RWPE2 (cell line): ENCODE results near the gene MDC1.
A peak's percentile ranks its signal among the peaks of the same experiment; 100 is the strongest.
"Not testable (repeated sequence)": the region's sequence is repeated elsewhere in the genome, so short reads cannot be mapped to it uniquely, and the experiment has no call there.

ENCODE experiments used
- ATAC-seq: fragments of 200-7000 bp; cut with Tn5 transposase; 3 replicates; pipeline ENCODE4 v1.9.1; 2021; ENCODE audit warnings: low read depth
- DNase-seq: peaks from one replicate; pipeline ENCODE4 v3.0.0-alpha.2; 2020; ENCODE audit warnings: low spot score
- H3K27ac ChIP-seq: fragments of 450-650 bp; 2 replicates; pipeline ENCODE4 v1.5.1; 2017; ENCODE audit warnings: mild to moderate bottlenecking; ENCODE audit not compliant: poor library complexity, severe bottlenecking
- H3K27me3 ChIP-seq: fragments of 250-450 bp; sonication (Bioruptor Pico); 2 replicates; pipeline ENCODE4 v1.5.1; 2021; ENCODE audit warnings: mild to moderate bottlenecking, moderate library complexity; ENCODE audit not compliant: insufficient read depth, poor library complexity, severe bottlenecking
- H3K36me3 ChIP-seq: fragments of 250-450 bp; sonication (Bioruptor Pico); 2 replicates; pipeline ENCODE4 v1.5.1; 2020; ENCODE audit warnings: low read depth, mild to moderate bottlenecking, moderate library complexity
- H3K4me1 ChIP-seq: fragments of 250-450 bp; sonication (Bioruptor Pico); 2 replicates; pipeline ENCODE4 v1.5.1; 2021; ENCODE audit warnings: mild to moderate bottlenecking, moderate library complexity; ENCODE audit not compliant: insufficient read depth, poor library complexity, severe bottlenecking
- H3K4me3 ChIP-seq: fragments of 250-450 bp; sonication (Bioruptor Pico); 2 replicates; pipeline ENCODE4 v1.5.1; 2021; ENCODE audit warnings: mild to moderate bottlenecking, moderate library complexity; ENCODE audit not compliant: severe bottlenecking
- H3K9me3 ChIP-seq: fragments of 250-450 bp; sonication (Bioruptor Pico); 2 replicates; pipeline ENCODE4 v1.5.1; 2021; ENCODE audit warnings: mild to moderate bottlenecking, moderate library complexity; ENCODE audit not compliant: severe bottlenecking
- TF ChIP-seq, protein P1 (sequence below): fragments of 450-650 bp; IDR thresholded peaks from one replicate; pipeline ENCODE4 v1.5.1; 2017; ENCODE audit warnings: mild to moderate bottlenecking, moderate library complexity; ENCODE audit not compliant: poor library complexity, severe bottlenecking

The MDC1 gene

GRCh38 chr6:30721198-30722024 lies 4.3 kb upstream of the MDC1 start:
- Histone ChIP-seq H3K36me3 (peaks cover 53% of the 10 kb centered on the region), H3K4me3 (peak overlapping the region; percentile 89), H3K27ac (peak overlapping the region; percentile 96), H3K27me3 (no peaks in the 10 kb centered on the region), H3K9me3 (no peaks in the 10 kb centered on the region), H3K4me1 (peaks cover 21% of the 10 kb centered on the region)
- TF ChIP-seq, protein P1, sequence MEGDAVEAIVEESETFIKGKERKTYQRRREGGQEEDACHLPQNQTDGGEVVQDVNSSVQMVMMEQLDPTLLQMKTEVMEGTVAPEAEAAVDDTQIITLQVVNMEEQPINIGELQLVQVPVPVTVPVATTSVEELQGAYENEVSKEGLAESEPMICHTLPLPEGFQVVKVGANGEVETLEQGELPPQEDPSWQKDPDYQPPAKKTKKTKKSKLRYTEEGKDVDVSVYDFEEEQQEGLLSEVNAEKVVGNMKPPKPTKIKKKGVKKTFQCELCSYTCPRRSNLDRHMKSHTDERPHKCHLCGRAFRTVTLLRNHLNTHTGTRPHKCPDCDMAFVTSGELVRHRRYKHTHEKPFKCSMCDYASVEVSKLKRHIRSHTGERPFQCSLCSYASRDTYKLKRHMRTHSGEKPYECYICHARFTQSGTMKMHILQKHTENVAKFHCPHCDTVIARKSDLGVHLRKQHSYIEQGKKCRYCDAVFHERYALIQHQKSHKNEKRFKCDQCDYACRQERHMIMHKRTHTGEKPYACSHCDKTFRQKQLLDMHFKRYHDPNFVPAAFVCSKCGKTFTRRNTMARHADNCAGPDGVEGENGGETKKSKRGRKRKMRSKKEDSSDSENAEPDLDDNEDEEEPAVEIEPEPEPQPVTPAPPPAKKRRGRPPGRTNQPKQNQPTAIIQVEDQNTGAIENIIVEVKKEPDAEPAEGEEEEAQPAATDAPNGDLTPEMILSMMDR, result peak; percentile 37
- DNase-seq (peak; percentile 82), ATAC-seq (no peak)

- H3K4me1 ChIP-seq, result peaks cover 24% of the 10 kb centered on the region
- DNase-seq (no peak), ATAC-seq (no peak)
- TF ChIP-seq, protein P1, result no peak
- peak overlapping the region; percentile 96 for H3K27ac ChIP-seq
- H3K36me3 ChIP-seq, result peaks cover 53% of the 10 kb centered on the region
- H3K27me3 ChIP-seq, result no peaks in the 10 kb centered on the region
- H3K9me3 ChIP-seq, result no peaks in the 10 kb centered on the region
- H3K4me3 ChIP-seq, result peak overlapping the region; percentile 89
Measured at GRCh38 chr6:30720738-30721197, 3.7 kb upstream of the MDC1 start.

DNA sequence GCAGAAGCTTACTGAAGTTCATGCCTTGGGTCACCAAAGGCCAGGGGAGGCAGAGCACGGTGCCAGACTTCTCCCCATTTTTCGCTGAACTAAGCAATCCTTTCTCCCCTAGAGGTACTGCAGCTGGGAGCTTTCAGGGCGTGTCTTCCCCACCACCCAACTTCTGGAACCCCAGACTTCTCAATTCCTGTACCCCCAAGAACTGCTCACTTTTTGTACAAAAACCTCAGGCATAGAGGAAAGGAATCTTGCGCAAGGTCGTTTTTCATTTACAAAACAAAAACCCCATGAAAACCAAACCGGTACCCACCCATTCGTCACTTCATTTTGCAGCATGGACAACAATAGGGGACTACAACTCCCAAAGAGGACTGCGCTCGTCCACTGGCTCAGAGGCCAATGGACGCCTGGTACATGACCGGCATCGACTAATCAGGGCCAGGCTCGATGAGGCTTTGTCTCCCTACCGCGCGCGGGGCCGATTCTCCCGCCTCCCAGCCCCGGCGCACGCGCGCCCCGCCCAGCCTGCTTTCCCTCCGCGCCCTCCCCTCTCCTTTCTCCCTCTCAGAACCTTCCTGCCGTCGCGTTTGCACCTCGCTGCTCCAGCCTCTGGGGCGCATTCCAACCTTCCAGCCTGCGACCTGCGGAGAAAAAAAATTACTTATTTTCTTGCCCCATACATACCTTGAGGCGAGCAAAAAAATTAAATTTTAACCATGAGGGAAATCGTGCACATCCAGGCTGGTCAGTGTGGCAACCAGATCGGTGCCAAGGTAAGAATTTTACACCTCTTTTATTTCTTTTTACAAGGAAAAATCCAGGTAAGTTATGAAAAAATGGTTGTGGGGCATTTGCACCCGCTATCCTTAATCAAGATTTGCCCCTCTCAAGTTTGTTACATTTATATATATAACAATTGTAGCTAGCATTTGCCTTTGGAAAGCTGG lies 3.0 kb upstream of the MDC1 start, which contains the start of gene TUBB:
Gene TUBB (plus strand): TSS at position 562 of the 947 bp plus-strand sequence. CDS start 155 bp downstream, at position 717.
- TF ChIP-seq, protein P1, result no peak

GRCh38 chr6:30719356-30719755 lies 2.3 kb upstream of the MDC1 start:
- peaks cover 53% of the 10 kb centered on the region for H3K36me3 ChIP-seq
- peak overlapping the region; percentile 89 for H3K4me3 ChIP-seq
- peaks cover 24% of the 10 kb centered on the region for H3K4me1 ChIP-seq
- ATAC-seq, result no peak
- peak overlapping the region; percentile 96 for H3K27ac ChIP-seq
- TF ChIP-seq, protein P1, result no peak
- no peak for DNase-seq
- no peaks in the 10 kb centered on the region for H3K9me3 ChIP-seq
- no peaks in the 10 kb centered on the region for H3K27me3 ChIP-seq

More for the DNA sequence above, 3.0 kb upstream of the MDC1 start, which contains the start of gene TUBB:
- DNase-seq, result peak; percentile 98
- Histone ChIP-seq H3K9me3 (no peaks in the 10 kb centered on the region), H3K27ac (peak within 1 kb of the TSS; percentile 96), H3K36me3 (peaks cover 53% of the 10 kb centered on the region), H3K4me1 (peaks cover 24% of the 10 kb centered on the region), H3K27me3 (no peaks in the 10 kb centered on the region), H3K4me3 (peak within 1 kb of the TSS; percentile 89)
- peak; percentile 79 for ATAC-seq

GRCh38 chr6:30717845-30718720 lies 1.0 kb upstream of the MDC1 start:
- Histone ChIP-seq H3K36me3 (peaks cover 53% of the 10 kb centered on the region), H3K4me3 (peak overlapping the region; percentile 36), H3K27ac (peak overlapping the region; percentile 96), H3K4me1 (peaks cover 24% of the 10 kb centered on the region)
- not testable (repeated sequence) for H3K9me3 ChIP-seq, ATAC-seq, DNase-seq, H3K27me3 ChIP-seq
